B cell (primary cell): Measurements from ENCODE around the gene FOXI1.

ENCODE experiments used
- CTCF ChIP-seq: fragments of 200-600 bp; IDR thresholded peaks from one replicate; pipeline ENCODE4 v1.8.0; 2022; ENCODE audit warnings: antibody characterized with exemption, mild to moderate bottlenecking
- EZH2 ChIP-seq: IDR thresholded peaks from 2 replicates; pipeline ENCODE4 v1.6.1; 2012; ENCODE audit warnings: borderline replicate concordance, low read depth, mild to moderate bottlenecking, moderate library complexity, low read length; ENCODE audit not compliant: insufficient read depth, poor library complexity, severe bottlenecking

GRCh38 chr5:170148430-170149205, 42.9 kb downstream of the FOXI1 start:
- no peak for TF ChIP-seq CTCF
- TF ChIP-seq EZH2 = no peak
